Neutrophil (primary cell): Measurements from ENCODE around the gene FSHB.

ENCODE experiments used
- H3K27ac ChIP-seq: fragments of 200-600 bp; sonication (generic); 2 replicates; pipeline ENCODE4 v1.5.1; 2016; ENCODE audit warnings: mild to moderate bottlenecking, moderate library complexity
- H3K27me3 ChIP-seq: fragments of 200-600 bp; sonication (generic); 2 replicates; pipeline ENCODE4 v1.6.0; 2016; ENCODE audit warnings: mild to moderate bottlenecking
- H3K36me3 ChIP-seq: fragments of 200-600 bp; sonication (generic); 2 replicates; pipeline ENCODE4 v1.5.1; 2017
- H3K4me1 ChIP-seq, 2 experiments: fragments of 200-600 bp in 1 of 2; sonication (generic) in 1 of 2; 1 replicate in 1 of 2; 2 replicates in 1 of 2; pipeline versions ENCODE4 v1.5.1 to v1.6.1; 2013 to 2016; ENCODE audit warnings: low read depth in 1 of 2, low read length in 1 of 2, mild to moderate bottlenecking in 1 of 2, moderate library complexity in 1 of 2; ENCODE audit not compliant: control insufficient read depth in 1 of 2, insufficient read depth in 1 of 2
- H3K4me3 ChIP-seq, 2 experiments: fragments of 200-600 bp in 1 of 2; sonication (generic) in 1 of 2; 1 replicate in 1 of 2; 2 replicates in 1 of 2; pipeline ENCODE4 v1.5.1; 2013 to 2016; ENCODE audit warnings: low read depth in 1 of 2, low read length in 1 of 2, mild to moderate bottlenecking in 1 of 2, moderate library complexity in 1 of 2
- H3K9me3 ChIP-seq: fragments of 200-600 bp; sonication (generic); 2 replicates; pipeline ENCODE4 v1.5.1; 2016
- TF ChIP-seq, protein P1 (sequence below): fragments of 200-600 bp; sonication (generic); IDR thresholded peaks from 2 replicates; pipeline ENCODE4 v1.5.1; 2016; ENCODE audit warnings: antibody characterized with exemption

The FSHB gene

DNA sequence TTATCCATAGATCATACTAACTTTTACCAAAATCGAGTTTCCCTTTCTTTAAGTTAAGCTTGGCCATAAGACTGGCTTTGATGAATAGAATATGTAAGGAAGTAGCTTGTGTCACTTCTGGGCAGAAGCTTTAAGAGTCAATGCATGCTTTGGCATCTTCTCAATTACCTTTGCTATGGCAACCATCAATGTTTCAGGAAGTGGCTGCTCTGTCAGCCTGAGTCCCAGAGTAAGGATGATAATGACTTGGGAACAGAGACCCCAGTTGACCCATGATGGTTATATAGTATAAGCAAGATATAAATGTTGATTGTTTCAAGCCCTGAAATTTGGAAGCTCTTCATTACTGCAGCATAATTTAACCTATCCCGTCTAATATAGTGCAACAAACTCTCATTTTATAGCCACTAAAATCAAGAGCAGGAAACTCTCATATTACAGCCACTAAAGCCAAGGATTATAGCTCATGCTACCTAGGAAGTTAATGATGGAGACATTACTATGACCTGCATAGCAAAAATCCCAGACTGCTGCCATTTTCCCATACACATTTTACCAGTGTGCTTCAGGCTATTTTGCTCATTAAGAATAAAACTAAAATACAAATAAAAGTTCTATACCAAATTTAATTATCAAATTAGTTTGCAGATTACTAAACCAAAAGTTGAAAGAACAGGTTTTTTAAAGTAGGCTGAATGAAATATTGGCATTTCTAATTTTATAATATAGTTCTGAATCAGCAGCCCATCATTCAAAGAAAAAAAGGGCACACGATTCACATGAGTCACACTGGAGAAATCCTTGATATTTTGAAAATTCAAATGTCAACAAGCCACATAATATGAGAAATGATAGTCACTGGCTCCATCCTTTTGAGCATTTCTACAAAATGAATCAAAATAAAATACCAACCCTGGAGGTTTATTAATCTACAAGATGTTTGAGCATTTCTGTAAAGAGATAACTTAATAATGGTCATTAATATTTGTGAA lies 23.8 kb downstream of the FSHB start:
- H3K27ac ChIP-seq, result no peak overlapping the region
- no peak overlapping the region for H3K4me3 ChIP-seq
- H3K36me3 ChIP-seq, result no peaks in the 10 kb centered on the region
- no peaks in the 10 kb centered on the region for H3K4me1 ChIP-seq
- H3K27me3 ChIP-seq, result no peaks in the 10 kb centered on the region
- no peaks in the 10 kb centered on the region for H3K9me3 ChIP-seq
- TF ChIP-seq, protein P1, sequence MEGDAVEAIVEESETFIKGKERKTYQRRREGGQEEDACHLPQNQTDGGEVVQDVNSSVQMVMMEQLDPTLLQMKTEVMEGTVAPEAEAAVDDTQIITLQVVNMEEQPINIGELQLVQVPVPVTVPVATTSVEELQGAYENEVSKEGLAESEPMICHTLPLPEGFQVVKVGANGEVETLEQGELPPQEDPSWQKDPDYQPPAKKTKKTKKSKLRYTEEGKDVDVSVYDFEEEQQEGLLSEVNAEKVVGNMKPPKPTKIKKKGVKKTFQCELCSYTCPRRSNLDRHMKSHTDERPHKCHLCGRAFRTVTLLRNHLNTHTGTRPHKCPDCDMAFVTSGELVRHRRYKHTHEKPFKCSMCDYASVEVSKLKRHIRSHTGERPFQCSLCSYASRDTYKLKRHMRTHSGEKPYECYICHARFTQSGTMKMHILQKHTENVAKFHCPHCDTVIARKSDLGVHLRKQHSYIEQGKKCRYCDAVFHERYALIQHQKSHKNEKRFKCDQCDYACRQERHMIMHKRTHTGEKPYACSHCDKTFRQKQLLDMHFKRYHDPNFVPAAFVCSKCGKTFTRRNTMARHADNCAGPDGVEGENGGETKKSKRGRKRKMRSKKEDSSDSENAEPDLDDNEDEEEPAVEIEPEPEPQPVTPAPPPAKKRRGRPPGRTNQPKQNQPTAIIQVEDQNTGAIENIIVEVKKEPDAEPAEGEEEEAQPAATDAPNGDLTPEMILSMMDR, result no peak

- TF ChIP-seq, protein P1, result no peak
- H3K9me3 ChIP-seq, result no peaks in the 10 kb centered on the region
- H3K4me1 ChIP-seq, result no peaks in the 10 kb centered on the region
- no peak overlapping the region for H3K27ac ChIP-seq
- no peaks in the 10 kb centered on the region for H3K36me3 ChIP-seq
- H3K27me3 ChIP-seq, result no peaks in the 10 kb centered on the region
- no peak overlapping the region for H3K4me3 ChIP-seq
Observed at GRCh38 chr11:30255637-30256036, 24.8 kb downstream of the FSHB start.

GRCh38 chr11:30257058-30257457 lies 26.2 kb downstream of the FSHB start:
- Histone ChIP-seq H3K9me3 (no peaks in the 10 kb centered on the region), H3K36me3 (no peaks in the 10 kb centered on the region), H3K27ac (no peak overlapping the region), H3K4me3 (no peak overlapping the region), H3K27me3 (no peaks in the 10 kb centered on the region), H3K4me1 (no peaks in the 10 kb centered on the region)
- TF ChIP-seq, protein P1, result no peak

DNA sequence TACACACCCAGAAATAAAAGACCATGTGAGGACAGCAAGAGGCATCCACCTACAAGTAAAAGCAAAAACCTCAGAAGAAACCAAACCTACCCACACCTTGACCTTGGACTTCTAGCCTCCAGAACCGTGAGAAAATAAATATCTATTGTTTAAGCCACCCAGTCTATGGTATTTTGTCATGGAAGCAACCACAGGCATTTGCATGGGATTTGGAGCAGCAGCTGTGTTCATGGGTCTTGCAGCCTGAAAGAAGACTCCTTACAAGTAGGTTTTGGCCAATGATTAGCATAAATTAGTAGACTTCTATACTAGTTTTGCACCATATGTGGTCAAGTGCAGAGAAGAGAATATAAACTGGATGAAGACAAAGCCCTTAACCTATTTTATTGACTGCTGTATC lies 27.9 kb downstream of the FSHB start:
- no peaks in the 10 kb centered on the region for H3K27me3 ChIP-seq
- H3K9me3 ChIP-seq, result no peaks in the 10 kb centered on the region
- TF ChIP-seq, protein P1, result no peak
- no peaks in the 10 kb centered on the region for H3K36me3 ChIP-seq
- no peaks in the 10 kb centered on the region for H3K4me1 ChIP-seq
- no peak overlapping the region for H3K4me3 ChIP-seq
- no peak overlapping the region for H3K27ac ChIP-seq

DNA sequence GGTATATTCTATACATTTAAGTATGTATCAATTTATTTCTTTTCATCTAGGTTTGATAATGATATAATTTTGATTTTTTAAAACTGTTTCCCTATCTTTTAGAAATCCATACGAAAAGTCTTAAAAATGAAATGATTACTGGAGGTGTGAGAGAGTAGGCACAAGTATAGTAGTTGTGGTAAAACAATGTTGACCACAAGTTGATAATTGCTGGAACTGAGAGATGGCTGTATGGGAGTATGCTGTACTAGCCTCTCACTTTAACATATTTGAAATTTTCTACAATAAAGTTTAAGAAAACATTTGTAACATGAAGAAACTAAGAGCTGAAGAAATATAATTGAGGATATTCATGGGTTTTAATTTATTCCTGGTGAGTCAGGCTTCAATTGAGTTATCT lies 30.0 kb downstream of the FSHB start:
- H3K36me3 ChIP-seq, result no peaks in the 10 kb centered on the region
- H3K27me3 ChIP-seq, result no peaks in the 10 kb centered on the region
- H3K27ac ChIP-seq, result no peak overlapping the region
- H3K9me3 ChIP-seq, result no peaks in the 10 kb centered on the region
- H3K4me3 ChIP-seq, result no peak overlapping the region
- TF ChIP-seq, protein P1, result no peak
- H3K4me1 ChIP-seq, result no peaks in the 10 kb centered on the region
